Measurements from ENCODE around the gene HINFP. TPM values are rescaled to one million over a fixed set of nuclear protein-coding genes. Genes with fewer than 3 reads are reported as not detected.
"Not testable (repeated sequence)": the region's sequence is repeated elsewhere in the genome, so short reads cannot be mapped to it uniquely, and the experiment has no call there.

The HINFP gene
- total and polyA plus RNA-seq, 9 donors: 15.2 to 27.9 (median 22.4) TPM

- no peaks in the 10 kb centered on the region for H3K36me3 ChIP-seq
- intact Hi-C loops (cut with DNase I): no loop called here
- H3K4me1 ChIP-seq (ENCODE audit: insufficient read depth): peaks cover 2% of the 10 kb centered on the region
- no peak overlapping the region for H3K4me3 ChIP-seq
- no peak for DNase-seq
- no peak overlapping the region for H3K27ac ChIP-seq
- H3K9me3 ChIP-seq: no peaks in the 10 kb centered on the region
- WGBS, 3 donors: 71 to 81% (median 80%) methylated on average over 8 of the region's 8 CpGs
- TF ChIP-seq CTCF (IDR thresholded peaks at IDR 0.05) (no peak), POLR2A (IDR thresholded peaks at IDR 0.05) (no peak), EP300 (IDR thresholded peaks at IDR 0.05) (no peak)
- H3K27me3 ChIP-seq: no peaks in the 10 kb centered on the region
Measured at GRCh38 chr11:119166368-119167076, 45.1 kb downstream of the HINFP start.

- H3K9me3 ChIP-seq; H3K4me1 ChIP-seq (ENCODE audit: insufficient read depth); H3K4me3 ChIP-seq; H3K27me3 ChIP-seq; H3K27ac ChIP-seq; H3K36me3 ChIP-seq; DNase-seq; intact Hi-C loops (cut with DNase I): not testable (repeated sequence)
- WGBS, 3 donors: 83 to 87% (median 86%) methylated on average over 10 of the region's 10 CpGs
Measured at GRCh38 chr11:119167077-119167458, 45.7 kb downstream of the HINFP start.

GRCh38 chr11:119167933-119168332 is 46.6 kb downstream of the HINFP start:
- peak in 1 of 5 donors; percentile 32 for DNase-seq
- no peaks in the 10 kb centered on the region for H3K36me3 ChIP-seq
- TF ChIP-seq EP300 (IDR thresholded peaks at IDR 0.05): no peak
- TF ChIP-seq CTCF (IDR thresholded peaks at IDR 0.05): no peak
- no peak for TF ChIP-seq POLR2A (IDR thresholded peaks at IDR 0.05)
- H3K27me3 ChIP-seq: no peaks in the 10 kb centered on the region
- no peak overlapping the region for H3K27ac ChIP-seq
- intact Hi-C loops (cut with DNase I): no loop called here
- H3K4me1 ChIP-seq (ENCODE audit: insufficient read depth): peaks cover 2% of the 10 kb centered on the region
- no peak overlapping the region for H3K4me3 ChIP-seq
- no peaks in the 10 kb centered on the region for H3K9me3 ChIP-seq
- 55 to 65% (median 64%) methylated on average over 6 of the region's 6 CpGs for WGBS, 3 donors

- Histone ChIP-seq H3K4me1 (ENCODE audit: insufficient read depth) (peaks cover 2% of the 10 kb centered on the region), H3K36me3 (no peaks in the 10 kb centered on the region), H3K9me3 (no peaks in the 10 kb centered on the region), H3K4me3 (peak within 1 kb of the TSS; percentile 67), H3K27ac (peak within 1 kb of the TSS; percentile 65 to 69), H3K27me3 (no peaks in the 10 kb centered on the region)
- DNase-seq: peak; percentile 73 to 84 (median 81)
- 3 to 7% (median 5%) methylated on average over 38 to 63 of the region's 63 CpGs for WGBS, 3 donors
- peak; percentile 55 for TF ChIP-seq POLR2A (IDR thresholded peaks at IDR 0.05)
- no peak for TF ChIP-seq EP300 (IDR thresholded peaks at IDR 0.05)
- peak; percentile 70 to 74 (median 73) for TF ChIP-seq CTCF (IDR thresholded peaks at IDR 0.05)
- intact Hi-C loops (cut with DNase I): no loop called here
Measured at GRCh38 chr11:119168471-119169281, 47.3 kb downstream of the HINFP start, which contains the start of gene NLRX1. Gene NLRX1 (plus strand): TSS chr11:119168725. CDS start chr11:119171404, 2,679 bp downstream.
